Naive thymus-derived CD8-positive, alpha-beta T cell (primary cell): Measurements from ENCODE around the gene DENND1B. TPM values are rescaled to one million over a fixed set of nuclear protein-coding genes. Genes with fewer than 3 reads are reported as not detected.
A peak's percentile ranks its signal among the peaks of the same experiment; 100 is the strongest.

Source experiments
- ATAC-seq, 2 donors: fragments of 150-1000 bp; cut with Tn5 transposase in 1 of 2; sonication (Bioruptor Pico), chemical (Tn5 transposase) in 1 of 2; 1 replicate in 1 of 2; 2 replicates in 1 of 2; pipeline ENCODE4 v1.10.0; 2021; ENCODE audit warnings: mild to moderate bottlenecking in 2 of 2, moderate library complexity in 2 of 2
- POLR2A ChIA-PET: fragments of 350-600 bp; sonication (Branson Sonifier 250); formaldehyde crosslinking; loops from one replicate; lab custom pipeline; 2021; ENCODE audit warnings: antibody characterized with exemption; lab: Charles Lee
- DNase-seq, 10 donors: peaks; one replicate each; pipeline versions ENCODE4 v3.0.0 to v3.0.0-alpha.2; 2020 to 2022
- H3K27ac Mint-ChIP-seq, 10 donors: one replicate each; pipeline ENCODE4 v1.8.0; 2020 to 2022; ENCODE audit warnings: mild to moderate bottlenecking in 10 of 10, mixed read lengths in 10 of 10, moderate library complexity in 4 of 10, inconsistent platforms in 1 of 10
- H3K27me3 Mint-ChIP-seq, 5 donors: one replicate each; pipeline ENCODE4 v1.8.0; 2021 to 2022; ENCODE audit warnings: mixed read lengths in 5 of 5
- H3K36me3 Mint-ChIP-seq, 3 donors: one replicate each; pipeline ENCODE4 v1.8.0; 2020 to 2022; ENCODE audit warnings: mixed read lengths in 3 of 3, mild to moderate bottlenecking in 2 of 3, inconsistent platforms in 1 of 3
- H3K4me1 Mint-ChIP-seq, 4 donors: one replicate each; pipeline ENCODE4 v1.8.0; 2021 to 2022; ENCODE audit warnings: mixed read lengths in 4 of 4
- H3K4me3 Mint-ChIP-seq, 10 donors: one replicate each; pipeline ENCODE4 v1.8.0; 2020 to 2022; ENCODE audit warnings: mild to moderate bottlenecking in 10 of 10, mixed read lengths in 10 of 10, moderate library complexity in 6 of 10, inconsistent platforms in 1 of 10
- H3K9me3 Mint-ChIP-seq, 9 donors: one replicate each; pipeline ENCODE4 v1.8.0; 2020 to 2022; ENCODE audit warnings: mixed read lengths in 9 of 9, mild to moderate bottlenecking in 3 of 9, inconsistent platforms in 1 of 9, moderate library complexity in 1 of 9
- polyA plus RNA-seq, 3 donors: library from polyadenylated mRNA; unstranded; fragments of 300-500 nt; fragmentation: Illumina TruSeq; gene quantifications; one replicate each; pipeline ENCODE4 v1.2.3, GENCODE V29; 2021
- total RNA-seq, 8 experiments: library from RNA in 2 of 8; stranded (reverse) in 2 of 8; gene quantifications; one replicate each; pipeline ENCODE4 v1.2.3 and lab custom pipeline; 2021 to 2026

Gene DENND1B
- total and polyA plus RNA-seq, 5 experiments from 2014 or later, result 5.5 to 14.0 (median 9.4) TPM

DNA sequence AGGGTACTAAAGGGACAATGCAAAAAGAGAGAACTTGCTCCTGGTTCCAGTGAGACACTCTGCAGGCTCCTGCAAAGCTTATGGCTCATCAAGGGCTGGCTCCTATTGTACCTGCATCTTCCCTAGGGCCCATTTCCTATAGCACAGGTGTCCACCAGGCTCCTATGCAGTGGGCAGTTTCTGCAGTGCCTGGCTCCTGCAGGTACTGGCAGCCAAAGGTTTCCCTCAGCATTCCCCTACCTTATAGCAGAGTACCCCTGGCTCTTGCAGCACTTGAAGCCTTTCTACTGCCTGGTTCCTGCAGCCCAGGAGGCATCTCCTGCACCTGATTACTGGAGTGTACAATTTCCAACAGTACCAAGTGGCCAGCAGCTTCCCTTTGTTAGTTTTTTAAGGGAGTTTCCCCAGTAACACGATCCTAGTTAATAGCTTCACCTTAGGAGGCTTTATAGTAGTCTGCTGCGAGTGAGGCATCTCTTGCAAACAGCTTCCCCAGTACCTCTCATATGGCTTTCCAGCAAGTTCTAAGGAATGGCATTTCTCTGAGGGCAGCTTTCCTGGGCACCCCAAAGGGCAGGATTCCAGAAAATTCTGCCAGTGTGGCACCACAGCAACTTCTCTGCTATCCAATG, 141.7 kb downstream of the DENND1B start:
- H3K4me3 Mint-ChIP-seq, result no peak overlapping the region

GRCh38 chr1:197632651-197633050, 142.6 kb downstream of the DENND1B start:
- no peak overlapping the region for H3K27ac Mint-ChIP-seq
- H3K36me3 Mint-ChIP-seq, result peaks cover 7 to 50% (median 47%) of the 10 kb centered on the region in 3 donors
- POLR2A ChIA-PET, result no interaction called here
- DNase-seq (no peak), ATAC-seq (no peak)
- H3K4me3 Mint-ChIP-seq, result no peak overlapping the region
- H3K27me3 Mint-ChIP-seq, result no peaks in the 10 kb centered on the region
- peaks cover 0 to 17% (median 3%) of the 10 kb centered on the region in 9 donors for H3K9me3 Mint-ChIP-seq
- H3K4me1 Mint-ChIP-seq, result peaks cover 2 to 5% (median 4%) of the 10 kb centered on the region in 4 donors

More for the DNA sequence above, 141.7 kb downstream of the DENND1B start:
- peaks cover 2 to 5% (median 4%) of the 10 kb centered on the region in 4 donors for H3K4me1 Mint-ChIP-seq
- H3K27me3 Mint-ChIP-seq, result no peaks in the 10 kb centered on the region
- ATAC-seq, result no peak
- H3K27ac Mint-ChIP-seq, result peak overlapping the region in 1 of 10 donors; percentile 39
- peaks cover 0 to 14% (median 3%) of the 10 kb centered on the region in 9 donors for H3K9me3 Mint-ChIP-seq
- H3K36me3 Mint-ChIP-seq, result peaks cover 7 to 45% (median 45%) of the 10 kb centered on the region in 3 donors
- DNase-seq, result no peak
- POLR2A ChIA-PET, result no interaction called here

- no peaks in the 10 kb centered on the region for H3K27me3 Mint-ChIP-seq
- H3K36me3 Mint-ChIP-seq, result peaks cover 7 to 51% (median 47%) of the 10 kb centered on the region in 3 donors
- POLR2A ChIA-PET, result no interaction called here
- ATAC-seq (no peak), DNase-seq (no peak)
- H3K9me3 Mint-ChIP-seq, result peaks cover 0 to 17% (median 3%) of the 10 kb centered on the region in 9 donors
- H3K4me3 Mint-ChIP-seq, result no peak overlapping the region
- H3K4me1 Mint-ChIP-seq, result peaks cover 2 to 5% (median 4%) of the 10 kb centered on the region in 4 donors
- H3K27ac Mint-ChIP-seq, result no peak overlapping the region
Measured at GRCh38 chr1:197632005-197632404, 143.3 kb downstream of the DENND1B start.

- Mint-ChIP-seq H3K36me3 (peaks cover 0 to 19% (median 18%) of the 10 kb centered on the region in 3 donors), H3K4me1 (no peaks in the 10 kb centered on the region), H3K27ac (no peak overlapping the region), H3K27me3 (no peaks in the 10 kb centered on the region), H3K4me3 (no peak overlapping the region), H3K9me3 (peaks cover 0 to 10% (median 4%) of the 10 kb centered on the region in 9 donors)
- POLR2A ChIA-PET, result no interaction called here
- no peak for DNase-seq
- ATAC-seq, result no peak
Measured at GRCh38 chr1:197622371-197622770, 152.9 kb downstream of the DENND1B start.

GRCh38 chr1:197621761-197622160, 153.5 kb downstream of the DENND1B start:
- H3K27ac Mint-ChIP-seq, result no peak overlapping the region
- H3K36me3 Mint-ChIP-seq, result peaks cover 0 to 23% (median 21%) of the 10 kb centered on the region in 3 donors
- peaks cover 0 to 10% (median 4%) of the 10 kb centered on the region in 9 donors for H3K9me3 Mint-ChIP-seq
- ATAC-seq, result no peak
- no peaks in the 10 kb centered on the region for H3K27me3 Mint-ChIP-seq
- POLR2A ChIA-PET, result no interaction called here
- H3K4me3 Mint-ChIP-seq, result no peak overlapping the region
- no peaks in the 10 kb centered on the region for H3K4me1 Mint-ChIP-seq
- no peak for DNase-seq

GRCh38 chr1:197620714-197621163, 154.5 kb downstream of the DENND1B start:
- Mint-ChIP-seq H3K4me1 (no peaks in the 10 kb centered on the region), H3K9me3 (peaks cover 0 to 5% (median 0%) of the 10 kb centered on the region in 9 donors), H3K27ac (no peak overlapping the region), H3K27me3 (no peaks in the 10 kb centered on the region), H3K36me3 (peaks cover 0 to 21% (median 17%) of the 10 kb centered on the region in 3 donors), H3K4me3 (no peak overlapping the region)
- POLR2A ChIA-PET, result no interaction called here
- ATAC-seq (no peak), DNase-seq (no peak)

- H3K36me3 Mint-ChIP-seq, result peaks cover 0 to 15% (median 7%) of the 10 kb centered on the region in 3 donors
- H3K9me3 Mint-ChIP-seq, result peaks cover 0 to 1% (median 0%) of the 10 kb centered on the region in 9 donors
- ATAC-seq (no peak), DNase-seq (peak in 3 of 10 donors; percentile 11 to 19 (median 16))
- H3K4me3 Mint-ChIP-seq, result no peak overlapping the region
- no peaks in the 10 kb centered on the region for H3K4me1 Mint-ChIP-seq
- H3K27ac Mint-ChIP-seq, result peak overlapping the region in 1 of 10 donors; percentile 7
- POLR2A ChIA-PET, result no interaction called here
- no peaks in the 10 kb centered on the region for H3K27me3 Mint-ChIP-seq
Measured at GRCh38 chr1:197619008-197619640, 156.2 kb downstream of the DENND1B start.

DNA sequence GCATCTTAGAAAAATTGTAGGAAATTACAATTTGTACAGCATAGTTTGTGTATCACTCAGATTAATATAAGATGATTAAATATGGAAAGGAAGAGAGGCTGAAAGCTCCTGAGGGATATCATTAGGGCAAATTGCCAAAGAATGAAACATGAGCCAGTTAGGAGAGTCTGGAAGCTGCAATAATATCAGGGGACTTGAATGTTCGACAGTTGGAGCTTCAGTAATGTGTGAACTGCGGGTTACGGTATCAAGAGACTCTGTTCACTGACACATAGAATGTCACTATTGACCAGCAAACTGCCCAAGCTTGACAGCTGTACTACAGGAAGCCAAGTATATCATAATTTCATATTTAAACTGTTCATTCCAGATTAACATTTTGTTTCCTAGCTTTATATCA, 157.2 kb downstream of the DENND1B start:
- H3K4me3 Mint-ChIP-seq, result no peak overlapping the region
- H3K27me3 Mint-ChIP-seq, result no peaks in the 10 kb centered on the region
- DNase-seq (no peak), ATAC-seq (no peak)
- no peaks in the 10 kb centered on the region for H3K4me1 Mint-ChIP-seq
- peaks cover 0 to 18% (median 7%) of the 10 kb centered on the region in 3 donors for H3K36me3 Mint-ChIP-seq
- peak overlapping the region in 1 of 10 donors; percentile 40 for H3K27ac Mint-ChIP-seq
- H3K9me3 Mint-ChIP-seq, result no peaks in the 10 kb centered on the region
- POLR2A ChIA-PET, result no interaction called here

- Mint-ChIP-seq H3K9me3 (no peaks in the 10 kb centered on the region), H3K4me3 (no peak overlapping the region), H3K27ac (no peak overlapping the region), H3K27me3 (no peaks in the 10 kb centered on the region), H3K4me1 (no peaks in the 10 kb centered on the region), H3K36me3 (peaks cover 0 to 15% (median 7%) of the 10 kb centered on the region in 3 donors)
- DNase-seq (no peak), ATAC-seq (no peak)
- POLR2A ChIA-PET, result interaction anchor here (0.6 kb wide), 1 partner anchor 91 kb away, joined by 3 read pairs; no protein-coding TSS in a partner anchor
Measured at GRCh38 chr1:197615693-197616011, 159.6 kb downstream of the DENND1B start.

DNA sequence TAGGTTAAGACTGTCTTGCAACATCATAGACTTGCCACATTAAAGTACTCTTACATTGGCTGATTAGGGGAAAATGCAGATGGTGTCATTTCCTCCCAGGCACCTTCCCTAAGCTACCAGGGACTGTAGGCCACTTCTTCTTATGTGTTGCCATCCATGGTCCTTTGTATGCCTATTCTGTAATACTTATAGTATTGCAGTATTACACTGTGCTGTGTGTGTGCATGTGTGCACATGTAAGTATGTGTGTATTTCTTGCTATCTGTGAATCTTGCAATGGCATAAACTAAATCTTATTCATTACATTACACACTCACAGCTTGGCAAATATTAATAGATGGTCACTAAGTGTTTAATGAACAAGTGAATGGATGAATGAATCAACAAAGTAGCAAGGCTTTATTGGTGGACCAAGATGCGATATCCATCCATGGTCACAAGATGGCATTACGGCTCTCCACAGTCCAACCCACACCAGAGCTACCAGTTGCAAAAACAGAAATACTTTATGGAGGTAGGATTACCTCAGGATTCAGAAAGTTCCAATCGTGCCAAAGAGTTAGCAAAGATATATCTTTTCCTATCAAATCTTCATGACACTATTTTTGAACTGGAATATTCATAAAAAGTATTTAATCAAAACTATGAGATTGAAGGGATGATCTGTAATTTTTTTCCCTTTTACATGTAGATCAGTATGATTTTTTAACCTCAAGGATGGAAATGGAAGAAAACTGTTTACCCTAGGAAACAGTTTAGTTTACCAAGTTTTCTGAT, 160.2 kb downstream of the DENND1B start:
- Mint-ChIP-seq H3K4me1 (no peaks in the 10 kb centered on the region), H3K9me3 (no peaks in the 10 kb centered on the region), H3K27ac (no peak overlapping the region), H3K27me3 (no peaks in the 10 kb centered on the region), H3K36me3 (peaks cover 0 to 15% (median 7%) of the 10 kb centered on the region in 3 donors), H3K4me3 (no peak overlapping the region)
- POLR2A ChIA-PET, result interaction anchor here (0.6 kb wide), 1 partner anchor 91 kb away, joined by 3 read pairs; no protein-coding TSS in a partner anchor
- ATAC-seq (peak in 1 of 2 donors; percentile 27), DNase-seq (peak in 4 of 10 donors; percentile 10 to 27 (median 14))

DNA sequence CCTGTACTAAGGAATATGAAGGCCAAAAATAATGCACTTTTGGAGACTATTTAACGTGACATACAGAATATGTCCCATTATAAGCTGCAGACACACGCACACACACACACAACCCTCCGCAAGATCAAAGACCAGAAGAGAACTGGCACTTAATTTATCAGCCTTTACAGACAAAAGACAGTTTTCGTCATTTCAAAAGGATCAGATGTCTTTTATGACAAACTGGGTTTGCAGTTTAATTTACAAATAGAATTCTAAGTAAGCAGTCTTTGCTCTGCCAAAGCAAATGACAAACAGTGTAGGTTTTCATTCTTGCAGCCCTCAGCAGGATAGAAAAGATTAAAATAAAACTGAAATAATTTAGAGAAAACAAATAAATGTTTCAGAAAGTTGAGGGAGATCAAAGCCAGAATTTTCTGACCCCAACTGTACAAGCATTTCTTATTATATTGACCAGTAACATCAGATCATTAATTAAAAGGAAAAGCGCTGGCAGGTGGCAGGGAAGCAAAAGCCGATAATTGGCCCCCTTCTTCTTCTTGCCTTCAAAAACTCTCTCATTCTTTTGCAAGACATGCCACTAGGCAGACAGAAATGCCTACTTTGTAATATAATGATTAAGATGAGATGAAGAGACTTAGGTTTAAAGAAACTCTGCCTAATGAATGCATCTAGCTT, 169.0 kb downstream of the DENND1B start:
- Mint-ChIP-seq H3K9me3 (no peaks in the 10 kb centered on the region), H3K27me3 (no peaks in the 10 kb centered on the region), H3K4me3 (no peak overlapping the region), H3K27ac (no peak overlapping the region), H3K4me1 (no peaks in the 10 kb centered on the region), H3K36me3 (peaks cover 0 to 5% (median 1%) of the 10 kb centered on the region in 3 donors)
- ATAC-seq, result no peak
- POLR2A ChIA-PET, result no interaction called here
- no peak for DNase-seq

- Mint-ChIP-seq H3K27me3 (no peaks in the 10 kb centered on the region), H3K4me3 (no peak overlapping the region), H3K36me3 (peaks cover 0 to 11% (median 4%) of the 10 kb centered on the region in 3 donors), H3K4me1 (no peaks in the 10 kb centered on the region), H3K9me3 (no peaks in the 10 kb centered on the region), H3K27ac (no peak overlapping the region)
- ATAC-seq, result no peak
- DNase-seq, result no peak
- POLR2A ChIA-PET, result no interaction called here
Measured at GRCh38 chr1:197604302-197604701, 171.0 kb downstream of the DENND1B start.
